Activated naive CD4-positive, alpha-beta T cell treated with anti-CD3 and anti-CD28 coated beads, Interleukin-2, amount 50 U/mL, for 24 hours (primary cell): Measurements from ENCODE around the gene RSPO4.

Experiments
- H3K27ac Mint-ChIP-seq: one replicate; pipeline ENCODE4 v1.8.0; 2021; ENCODE audit warnings: mild to moderate bottlenecking, mixed read lengths
- H3K27me3 Mint-ChIP-seq: one replicate; pipeline ENCODE4 v1.8.0; 2021; ENCODE audit warnings: mixed read lengths
- H3K36me3 Mint-ChIP-seq: one replicate; pipeline ENCODE4 v1.8.0; 2021; ENCODE audit warnings: mixed read lengths
- H3K4me1 Mint-ChIP-seq: one replicate; pipeline ENCODE4 v1.8.0; 2021; ENCODE audit warnings: mixed read lengths
- H3K4me3 Mint-ChIP-seq: one replicate; pipeline ENCODE4 v1.8.0; 2021; ENCODE audit warnings: mild to moderate bottlenecking, mixed read lengths
- H3K9me3 Mint-ChIP-seq: one replicate; pipeline ENCODE4 v1.8.0; 2021; ENCODE audit warnings: mixed read lengths

RSPO4 gene

GRCh38 chr20:914727-915498 lies 87.2 kb downstream of the RSPO4 start:
- Mint-ChIP-seq H3K4me3 (no peak overlapping the region), H3K27ac (no peak overlapping the region), H3K4me1 (no peaks in the 10 kb centered on the region), H3K27me3 (no peaks in the 10 kb centered on the region), H3K9me3 (no peaks in the 10 kb centered on the region), H3K36me3 (no peaks in the 10 kb centered on the region)

- Mint-ChIP-seq H3K27me3 (no peaks in the 10 kb centered on the region), H3K4me1 (no peaks in the 10 kb centered on the region), H3K27ac (no peak overlapping the region), H3K4me3 (no peak overlapping the region), H3K9me3 (no peaks in the 10 kb centered on the region), H3K36me3 (no peaks in the 10 kb centered on the region)
These were observed 88.7 kb downstream of the RSPO4 start for GRCh38 chr20:913306-913849.

GRCh38 chr20:911882-912600 lies 90.1 kb downstream of the RSPO4 start:
- H3K9me3 Mint-ChIP-seq: no peaks in the 10 kb centered on the region
- no peak overlapping the region for H3K4me3 Mint-ChIP-seq
- H3K4me1 Mint-ChIP-seq: no peaks in the 10 kb centered on the region
- no peaks in the 10 kb centered on the region for H3K36me3 Mint-ChIP-seq
- no peaks in the 10 kb centered on the region for H3K27me3 Mint-ChIP-seq
- H3K27ac Mint-ChIP-seq: no peak overlapping the region

GRCh38 chr20:910870-911770 lies 91.0 kb downstream of the RSPO4 start:
- Mint-ChIP-seq H3K9me3 (no peaks in the 10 kb centered on the region), H3K4me1 (no peaks in the 10 kb centered on the region), H3K27ac (no peak overlapping the region), H3K4me3 (no peak overlapping the region), H3K27me3 (no peaks in the 10 kb centered on the region), H3K36me3 (no peaks in the 10 kb centered on the region)

- no peaks in the 10 kb centered on the region for H3K27me3 Mint-ChIP-seq
- H3K9me3 Mint-ChIP-seq: no peaks in the 10 kb centered on the region
- no peaks in the 10 kb centered on the region for H3K4me1 Mint-ChIP-seq
- H3K27ac Mint-ChIP-seq: no peak overlapping the region
- no peaks in the 10 kb centered on the region for H3K36me3 Mint-ChIP-seq
- H3K4me3 Mint-ChIP-seq: no peak overlapping the region
These were observed 91.8 kb downstream of the RSPO4 start for GRCh38 chr20:910132-910869.

GRCh38 chr20:909641-910040 lies 92.5 kb downstream of the RSPO4 start:
- H3K4me3 Mint-ChIP-seq: no peak overlapping the region
- no peaks in the 10 kb centered on the region for H3K27me3 Mint-ChIP-seq
- H3K4me1 Mint-ChIP-seq: no peaks in the 10 kb centered on the region

More at GRCh38 chr20:909641-910040, 92.5 kb downstream of the RSPO4 start:
- Mint-ChIP-seq H3K27ac (no peak overlapping the region), H3K36me3 (no peaks in the 10 kb centered on the region), H3K9me3 (no peaks in the 10 kb centered on the region)
